B cell (primary cell): Measurements from ENCODE around the gene ZCCHC2. TPM values are rescaled to one million over a fixed set of nuclear protein-coding genes. Genes with fewer than 3 reads are reported as not detected.

Experiments
- ATAC-seq: fragments of 200-7000 bp; cut with Tn5 transposase; one replicate; pipeline ENCODE4 v1.10.0; 2021; ENCODE audit warnings: low read depth, mild to moderate bottlenecking, moderate number of reproducible peaks, moderate library complexity
- CTCF ChIA-PET: fragments of 350-600 bp; sonication (Branson Sonifier 250); formaldehyde crosslinking; loops from one replicate; lab custom pipeline; 2021; ENCODE audit warnings: antibody characterized with exemption, inconsistent platforms; lab: Charles Lee
- POLR2A ChIA-PET: fragments of 350-600 bp; sonication (Branson Sonifier 250); formaldehyde crosslinking; loops from one replicate; lab custom pipeline; 2021; ENCODE audit warnings: antibody characterized with exemption; lab: Charles Lee
- DNase-seq: peaks from one replicate; pipeline ENCODE4 v3.0.0; 2013
- H2AFZ ChIP-seq: 2 replicates; pipeline ENCODE4 v1.6.1; 2012; ENCODE audit warnings: mild to moderate bottlenecking, low read depth, low read length; ENCODE audit not compliant: insufficient read depth, poor library complexity, severe bottlenecking
- H3K27ac ChIP-seq, 2 donors: 1 replicate in 1 of 2; 2 replicates in 1 of 2; pipeline ENCODE4 v1.5.1; 2012 to 2013; ENCODE audit warnings: low read length in 2 of 2, mild to moderate bottlenecking in 2 of 2, moderate library complexity in 1 of 2
- H3K27me3 ChIP-seq, 4 experiments: fragments of 200-600 bp in 1 of 4; sonication (generic) in 1 of 4; replicated peaks in 1 of 4; 1 replicate in 2 of 4; 2 replicates in 2 of 4; pipeline versions ENCODE4 v1.6.1 to v1.7.0; 2013 to 2016; ENCODE audit warnings: low read length in 3 of 4, mild to moderate bottlenecking in 2 of 4, mixed read lengths in 1 of 4, moderate library complexity in 1 of 4; ENCODE audit not compliant: insufficient read depth in 4 of 4, control insufficient read depth in 3 of 4; ENCODE audit errors: control extremely low read depth in 1 of 4
- H3K36me3 ChIP-seq, 2 experiments: replicated peaks in 1 of 2; 1 replicate in 1 of 2; 2 replicates in 1 of 2; pipeline versions ENCODE4 v1.6.1 to v1.7.1; 2013; ENCODE audit warnings: low read length in 1 of 2; ENCODE audit not compliant: insufficient read depth in 2 of 2, control insufficient read depth in 1 of 2; ENCODE audit errors: control extremely low read depth in 1 of 2, extremely low read depth in 1 of 2
- H3K4me1 ChIP-seq, 2 donors: fragments of 200-600 bp in 1 of 2; sonication (generic) in 1 of 2; 1 replicate in 1 of 2; 2 replicates in 1 of 2; pipeline versions ENCODE4 v1.5.1 to v1.6.1; 2013 to 2017; ENCODE audit warnings: low read length in 2 of 2; ENCODE audit not compliant: control insufficient read depth in 2 of 2, insufficient read depth in 2 of 2
- H3K4me2 ChIP-seq: replicated peaks from 2 replicates; pipeline ENCODE3; 2012; ENCODE audit warnings: mild to moderate bottlenecking, low read depth, low read length; ENCODE audit not compliant: poor library complexity, severe bottlenecking
- H3K4me3 ChIP-seq, 5 experiments: fragments of 200-600 bp in 1 of 5; sonication (generic) in 1 of 5; 1 replicate in 3 of 5; 2 replicates in 2 of 5; pipeline versions ENCODE4 v1.5.1 to v1.7.0; 2011 to 2016; ENCODE audit warnings: low read length in 4 of 5, mild to moderate bottlenecking in 4 of 5, low read depth in 2 of 5, control low read depth in 1 of 5, moderate library complexity in 1 of 5; ENCODE audit not compliant: insufficient read depth in 1 of 5; ENCODE audit errors: control extremely low read depth in 1 of 5, extremely low read depth in 1 of 5
- H3K79me2 ChIP-seq: fragments of 200-600 bp; sonication (generic); one replicate; pipeline ENCODE4 v1.6.0; 2016; ENCODE audit warnings: low read length; ENCODE audit not compliant: control insufficient read depth, insufficient read depth
- H3K9ac ChIP-seq: fragments of 200-600 bp; sonication (generic); 2 replicates; pipeline ENCODE4 v1.6.1; 2017; ENCODE audit warnings: mild to moderate bottlenecking, low read length, moderate library complexity
- H3K9me3 ChIP-seq, 3 donors: one replicate each; pipeline versions ENCODE4 v1.6.1 to v1.7.1; 2013; ENCODE audit warnings: low read length in 2 of 3; ENCODE audit not compliant: control insufficient read depth in 2 of 3, insufficient read depth in 1 of 3; ENCODE audit errors: control extremely low read depth in 1 of 3
- H4K20me1 ChIP-seq: 2 replicates; pipeline ENCODE4 v1.6.0; 2012; ENCODE audit warnings: mild to moderate bottlenecking, low read length; ENCODE audit not compliant: insufficient read depth, control insufficient read depth, poor library complexity, severe bottlenecking
- H3K27ac Mint-ChIP-seq: one replicate; pipeline ENCODE4 v1.8.0; 2021; ENCODE audit warnings: mixed read lengths
- H3K27me3 Mint-ChIP-seq: one replicate; pipeline ENCODE4 v1.8.0; 2021; ENCODE audit warnings: mixed read lengths
- H3K4me1 Mint-ChIP-seq: one replicate; pipeline ENCODE4 v1.8.0; 2021; ENCODE audit warnings: mixed read lengths
- H3K4me3 Mint-ChIP-seq: one replicate; pipeline ENCODE4 v1.8.0; 2021; ENCODE audit warnings: mixed read lengths
- H3K9me3 Mint-ChIP-seq: one replicate; pipeline ENCODE4 v1.8.0; 2022; ENCODE audit warnings: mixed read lengths; ENCODE audit not compliant: insufficient read depth
- EZH2 ChIP-seq: IDR thresholded peaks from 2 replicates; pipeline ENCODE4 v1.6.1; 2012; ENCODE audit warnings: borderline replicate concordance, low read depth, mild to moderate bottlenecking, moderate library complexity, low read length; ENCODE audit not compliant: insufficient read depth, poor library complexity, severe bottlenecking
- WGBS: methylation state at CpG from one replicate; pipeline ENCODE4 v1.1.5; 2013; ENCODE audit warnings: missing lambda C conversion rate; ENCODE audit not compliant: insufficient coverage; 5-methylcytosine and 5-hydroxymethylcytosine counted together
- intact Hi-C: fragments of 100-400 bp; cut with micrococcal nuclease; formaldehyde crosslinking; loops from one replicate; pipeline ENCODE4 v1.10.0; 2022
- polyA plus RNA-seq: library from polyadenylated mRNA; depleted of rRNA; stranded (reverse); fragments of >200 nt; gene quantifications from 2 replicates; pipeline ENCODE4 v1.2.3, GENCODE V29; 2012
- total RNA-seq, 2 donors: library from RNA; stranded (reverse); fragments of 120-200 nt in 1 of 2; gene quantifications; 1 replicate in 1 of 2; 2 replicates in 1 of 2; pipeline versions ENCODE4 v1.2.3 to v1.2.4, GENCODE V29; 2013 to 2022
- TF ChIP-seq, protein P1 (sequence below): fragments of 200-600 bp; IDR thresholded peaks from one replicate; pipeline ENCODE4 v1.8.0; 2022; ENCODE audit warnings: antibody characterized with exemption, mild to moderate bottlenecking

ZCCHC2 gene
- total and polyA plus RNA-seq, 2 donors (not counting 1 experiment from before 2014, with no cell fraction given): 24.5 to 53.7 TPM

DNA sequence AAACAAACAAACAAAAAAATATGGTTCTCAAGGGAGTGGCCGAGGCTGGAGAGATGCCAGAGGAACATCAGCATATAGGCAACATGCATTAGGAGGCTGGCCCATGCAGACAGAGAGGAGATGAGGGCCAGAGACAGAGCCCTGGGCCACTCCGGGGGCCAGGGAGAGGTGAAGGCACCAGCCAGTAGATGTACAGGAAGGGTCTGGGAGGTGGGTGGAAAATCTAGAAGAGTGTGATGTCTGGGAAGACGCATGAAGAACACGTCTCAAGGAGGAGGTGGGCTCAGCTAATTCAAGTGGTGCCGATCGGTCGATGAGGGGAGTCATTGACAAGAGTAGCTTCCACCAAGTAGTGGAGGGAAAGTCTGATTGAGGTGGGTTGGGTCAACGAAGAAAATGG, 79.9 kb downstream of the ZCCHC2 start:
- no peak overlapping the region for H3K9ac ChIP-seq
- TF ChIP-seq, protein P1, sequence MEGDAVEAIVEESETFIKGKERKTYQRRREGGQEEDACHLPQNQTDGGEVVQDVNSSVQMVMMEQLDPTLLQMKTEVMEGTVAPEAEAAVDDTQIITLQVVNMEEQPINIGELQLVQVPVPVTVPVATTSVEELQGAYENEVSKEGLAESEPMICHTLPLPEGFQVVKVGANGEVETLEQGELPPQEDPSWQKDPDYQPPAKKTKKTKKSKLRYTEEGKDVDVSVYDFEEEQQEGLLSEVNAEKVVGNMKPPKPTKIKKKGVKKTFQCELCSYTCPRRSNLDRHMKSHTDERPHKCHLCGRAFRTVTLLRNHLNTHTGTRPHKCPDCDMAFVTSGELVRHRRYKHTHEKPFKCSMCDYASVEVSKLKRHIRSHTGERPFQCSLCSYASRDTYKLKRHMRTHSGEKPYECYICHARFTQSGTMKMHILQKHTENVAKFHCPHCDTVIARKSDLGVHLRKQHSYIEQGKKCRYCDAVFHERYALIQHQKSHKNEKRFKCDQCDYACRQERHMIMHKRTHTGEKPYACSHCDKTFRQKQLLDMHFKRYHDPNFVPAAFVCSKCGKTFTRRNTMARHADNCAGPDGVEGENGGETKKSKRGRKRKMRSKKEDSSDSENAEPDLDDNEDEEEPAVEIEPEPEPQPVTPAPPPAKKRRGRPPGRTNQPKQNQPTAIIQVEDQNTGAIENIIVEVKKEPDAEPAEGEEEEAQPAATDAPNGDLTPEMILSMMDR: no peak
- no peak for TF ChIP-seq EZH2
- H3K4me3 ChIP-seq: no peak overlapping the region
- Mint-ChIP-seq H3K4me3 (no peak overlapping the region), H3K27me3 (peaks cover 52% of the 10 kb centered on the region), H3K4me1 (no peaks in the 10 kb centered on the region), H3K27ac (no peak overlapping the region), H3K9me3 (no peaks in the 10 kb centered on the region)
- intact Hi-C loops: no loop called here
- H3K79me2 ChIP-seq: no peaks in the 10 kb centered on the region
- no peaks in the 10 kb centered on the region for H4K20me1 ChIP-seq
- CTCF ChIA-PET: no interaction called here
- no peaks in the 10 kb centered on the region for H3K4me1 ChIP-seq
- no peak overlapping the region for H3K27ac ChIP-seq
- no peaks in the 10 kb centered on the region for H3K9me3 ChIP-seq
- DNase-seq (no peak), ATAC-seq (no peak)
- 96% methylated on average over 7 of the region's 8 CpGs for WGBS
- H2AFZ ChIP-seq: no peak overlapping the region
- POLR2A ChIA-PET: no interaction called here
- H3K27me3 ChIP-seq: peaks cover 0 to 14% (median 4%) of the 10 kb centered on the region in 4 experiments
- H3K36me3 ChIP-seq: no peaks in the 10 kb centered on the region
- no peak overlapping the region for H3K4me2 ChIP-seq

DNA sequence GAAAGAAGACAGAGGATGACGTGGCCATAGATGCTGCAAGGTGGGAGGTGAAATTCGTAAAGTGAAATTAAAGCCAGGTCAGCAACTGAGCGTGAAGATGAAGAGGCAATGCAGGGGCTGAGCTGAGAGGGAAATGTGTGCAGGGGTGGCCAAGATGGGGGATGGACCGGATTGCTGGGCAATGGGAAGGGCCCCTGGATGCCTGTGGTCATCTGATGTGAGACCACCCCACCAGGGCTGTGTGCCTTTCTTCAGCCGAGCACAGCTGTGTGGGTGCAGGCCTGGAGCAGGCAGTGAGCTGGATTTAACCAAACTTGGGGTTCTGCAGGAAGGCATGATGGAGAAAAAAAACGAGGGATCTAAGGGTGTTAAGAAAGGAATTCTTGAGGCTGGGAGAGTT, 80.4 kb downstream of the ZCCHC2 start:
- intact Hi-C loops: no loop called here
- Mint-ChIP-seq H3K9me3 (no peaks in the 10 kb centered on the region), H3K4me3 (no peak overlapping the region), H3K27ac (no peak overlapping the region), H3K27me3 (peaks cover 48% of the 10 kb centered on the region), H3K4me1 (no peaks in the 10 kb centered on the region)
- Histone ChIP-seq H2AFZ (no peak overlapping the region), H3K27me3 (peaks cover 0 to 12% (median 3%) of the 10 kb centered on the region in 4 experiments), H3K79me2 (no peaks in the 10 kb centered on the region), H3K4me3 (no peak overlapping the region), H4K20me1 (no peaks in the 10 kb centered on the region), H3K9ac (no peak overlapping the region), H3K36me3 (no peaks in the 10 kb centered on the region), H3K4me1 (no peaks in the 10 kb centered on the region), H3K27ac (no peak overlapping the region), H3K9me3 (no peaks in the 10 kb centered on the region), H3K4me2 (no peak overlapping the region)
- ChIA-PET CTCF (no interaction called here), POLR2A (no interaction called here)
- TF ChIP-seq, protein P1: no peak
- no peak for TF ChIP-seq EZH2
- no peak for DNase-seq
- WGBS: 83% methylated on average over 6 of the region's 6 CpGs
- ATAC-seq: no peak
